ENCODE results near the gene ACACA. TPM values are rescaled to one million over a fixed set of nuclear protein-coding genes. Genes with fewer than 3 reads are reported as not detected.

ACACA gene
- total and polyA plus RNA-seq, 2 donors (not counting 1 experiment from before 2014, with no cell fraction given): 4.8 to 26.2 TPM

- no peak for TF ChIP-seq CTCF (IDR thresholded peaks at IDR 0.05)
- no peak for TF ChIP-seq EZH2 (IDR thresholded peaks at IDR 0.05; ENCODE audit: borderline replicate concordance, insufficient read depth, low read depth, low read length, poor library complexity, severe bottlenecking)
- no peak overlapping the region for H3K4me3 ChIP-seq (ENCODE audit: control extremely low read depth in 1 of 5, extremely low read depth in 1 of 5, insufficient read depth in 1 of 5, low read depth in 2 of 5, low read length in 4 of 5)
- H3K27me3 ChIP-seq (replicated peaks in 1 of 4; ENCODE audit: control extremely low read depth in 1 of 4, control insufficient read depth in 3 of 4, insufficient read depth in 4 of 4, low read length in 3 of 4): no peaks in the 10 kb centered on the region
- no peak overlapping the region for H3K27ac ChIP-seq (ENCODE audit: low read length in 2 of 2)
- H3K36me3 ChIP-seq (replicated peaks in 1 of 2; ENCODE audit: control extremely low read depth in 1 of 2, control insufficient read depth in 1 of 2, extremely low read depth in 1 of 2, insufficient read depth in 2 of 2, low read length in 1 of 2): peaks cover 0 to 2% of the 10 kb centered on the region in 2 experiments
- H3K4me3 Mint-ChIP-seq: no peak overlapping the region
- H3K27me3 Mint-ChIP-seq: no peaks in the 10 kb centered on the region
- no peaks in the 10 kb centered on the region for H4K20me1 ChIP-seq (ENCODE audit: control insufficient read depth, insufficient read depth, low read length, poor library complexity, severe bottlenecking)
- intact Hi-C loops (cut with micrococcal nuclease): no loop called here
- no peak for ATAC-seq (ENCODE audit: low read depth)
- H3K4me1 ChIP-seq (ENCODE audit: control insufficient read depth in 2 of 2, insufficient read depth in 2 of 2, low read length in 2 of 2): no peaks in the 10 kb centered on the region
- WGBS (ENCODE audit: insufficient coverage): no CpG with 5 or more reads among the region's 2 CpGs
- DNase-seq: no peak
- no peaks in the 10 kb centered on the region for H3K9me3 ChIP-seq (ENCODE audit: control extremely low read depth in 1 of 3, control insufficient read depth in 2 of 3, insufficient read depth in 1 of 3, low read length in 2 of 3)
- H2AFZ ChIP-seq (ENCODE audit: insufficient read depth, low read depth, low read length, poor library complexity, severe bottlenecking): no peak overlapping the region
- no peaks in the 10 kb centered on the region for H3K9me3 Mint-ChIP-seq (ENCODE audit: insufficient read depth)
- ChIA-PET CTCF (no interaction called here), POLR2A (no interaction called here)
- no peak overlapping the region for H3K9ac ChIP-seq (ENCODE audit: low read length)
- H3K79me2 ChIP-seq (ENCODE audit: control insufficient read depth, insufficient read depth, low read length): no peaks in the 10 kb centered on the region
- no peak overlapping the region for H3K4me2 ChIP-seq (replicated peaks; ENCODE audit: low read depth, low read length, poor library complexity, severe bottlenecking)
- H3K27ac Mint-ChIP-seq: no peak overlapping the region
- no peaks in the 10 kb centered on the region for H3K4me1 Mint-ChIP-seq
These were observed 65.8 kb downstream of the ACACA start for GRCh38 chr17:37340804-37341203.

GRCh38 chr17:37339321-37339720 lies 67.3 kb downstream of the ACACA start:
- ATAC-seq (ENCODE audit: low read depth) (no peak), DNase-seq (no peak)
- ChIA-PET POLR2A (no interaction called here), CTCF (interaction anchor here (1.0 kb wide), 1 partner anchor 35 kb away, joined by 3 read pairs; no protein-coding TSS in a partner anchor)
- 91% methylated on average over 1 of the region's 3 CpGs for WGBS (ENCODE audit: insufficient coverage)
- Histone ChIP-seq H3K4me2 (replicated peaks; ENCODE audit: low read depth, low read length, poor library complexity, severe bottlenecking) (no peak overlapping the region), H3K36me3 (replicated peaks in 1 of 2; ENCODE audit: control extremely low read depth in 1 of 2, control insufficient read depth in 1 of 2, extremely low read depth in 1 of 2, insufficient read depth in 2 of 2, low read length in 1 of 2) (peaks cover 0 to 2% of the 10 kb centered on the region in 2 experiments), H3K4me1 (ENCODE audit: control insufficient read depth in 2 of 2, insufficient read depth in 2 of 2, low read length in 2 of 2) (no peaks in the 10 kb centered on the region), H3K27ac (ENCODE audit: low read length in 2 of 2) (no peak overlapping the region), H3K9ac (ENCODE audit: low read length) (no peak overlapping the region), H3K27me3 (replicated peaks in 1 of 4; ENCODE audit: control extremely low read depth in 1 of 4, control insufficient read depth in 3 of 4, insufficient read depth in 4 of 4, low read length in 3 of 4) (no peaks in the 10 kb centered on the region), H3K79me2 (ENCODE audit: control insufficient read depth, insufficient read depth, low read length) (no peaks in the 10 kb centered on the region), H3K9me3 (ENCODE audit: control extremely low read depth in 1 of 3, control insufficient read depth in 2 of 3, insufficient read depth in 1 of 3, low read length in 2 of 3) (no peaks in the 10 kb centered on the region), H2AFZ (ENCODE audit: insufficient read depth, low read depth, low read length, poor library complexity, severe bottlenecking) (no peak overlapping the region), H3K4me3 (ENCODE audit: control extremely low read depth in 1 of 5, extremely low read depth in 1 of 5, insufficient read depth in 1 of 5, low read depth in 2 of 5, low read length in 4 of 5) (no peak overlapping the region), H4K20me1 (ENCODE audit: control insufficient read depth, insufficient read depth, low read length, poor library complexity, severe bottlenecking) (no peaks in the 10 kb centered on the region)
- Mint-ChIP-seq H3K27ac (no peak overlapping the region), H3K4me3 (no peak overlapping the region), H3K27me3 (no peaks in the 10 kb centered on the region), H3K9me3 (ENCODE audit: insufficient read depth) (no peaks in the 10 kb centered on the region), H3K4me1 (peaks cover 2% of the 10 kb centered on the region)
- intact Hi-C loops (cut with micrococcal nuclease): no loop called here
- TF ChIP-seq CTCF (IDR thresholded peaks at IDR 0.05) (no peak), EZH2 (IDR thresholded peaks at IDR 0.05; ENCODE audit: borderline replicate concordance, insufficient read depth, low read depth, low read length, poor library complexity, severe bottlenecking) (no peak)

Measured in B cell (primary cell).